SHP77 (cell line): ENCODE results near the gene INPP4B.
"Not testable (repeated sequence)": the region's sequence is repeated elsewhere in the genome, so short reads cannot be mapped to it uniquely, and the experiment has no call there.

Experiments used
- DNase-seq, 2 experiments: peaks; one replicate each; lab custom pipeline; 2025; lab: John Stamatoyannopoulos, UW

The INPP4B gene

DNA sequence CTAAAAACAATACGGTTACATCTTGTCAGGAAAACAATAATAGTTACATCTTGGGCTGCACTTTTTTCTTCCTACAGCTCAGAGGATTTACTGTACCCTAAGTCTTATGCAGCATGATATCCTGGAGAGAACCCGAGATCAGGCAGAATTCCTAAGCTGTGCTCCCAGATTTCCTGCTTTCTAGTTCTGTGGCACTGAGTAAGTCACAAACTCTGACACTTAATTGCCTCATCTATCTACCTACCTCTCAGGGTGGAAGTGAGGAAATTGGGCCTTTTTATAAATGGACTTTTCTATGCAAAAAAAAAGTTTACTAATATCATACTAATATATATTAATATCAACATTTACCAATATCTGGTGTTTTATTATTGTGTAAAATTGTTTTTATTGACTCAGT, 438.5 kb downstream of the INPP4B start:
- no peak for DNase-seq

DNA sequence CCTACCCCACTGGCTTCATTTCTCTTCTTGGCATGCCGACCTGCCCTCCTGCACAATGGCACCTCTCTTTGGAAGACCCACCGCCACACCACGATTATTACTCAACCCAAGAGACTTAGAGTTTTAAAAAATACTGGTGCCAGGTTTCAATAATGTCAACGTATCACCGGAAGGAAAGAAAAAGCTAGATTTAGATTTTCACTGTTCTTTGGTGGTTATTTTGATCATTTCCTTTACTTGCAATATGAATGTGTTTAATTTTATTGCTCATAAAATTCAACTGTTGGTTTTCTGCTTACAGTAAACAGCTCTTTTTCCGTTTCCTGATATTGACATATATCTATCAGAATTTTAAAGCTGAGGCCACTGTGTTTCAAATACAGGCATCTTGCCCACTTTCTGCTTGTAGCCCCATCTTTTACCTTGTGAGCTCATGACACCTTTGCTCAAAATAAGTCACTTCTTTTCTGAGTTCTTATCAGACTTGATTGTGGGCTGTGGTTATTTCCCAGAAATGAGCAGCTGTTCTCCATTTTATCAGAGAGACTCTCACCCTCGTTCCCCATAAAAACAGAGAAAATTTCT, 439.1 kb downstream of the INPP4B start:
- no peak for DNase-seq

DNA sequence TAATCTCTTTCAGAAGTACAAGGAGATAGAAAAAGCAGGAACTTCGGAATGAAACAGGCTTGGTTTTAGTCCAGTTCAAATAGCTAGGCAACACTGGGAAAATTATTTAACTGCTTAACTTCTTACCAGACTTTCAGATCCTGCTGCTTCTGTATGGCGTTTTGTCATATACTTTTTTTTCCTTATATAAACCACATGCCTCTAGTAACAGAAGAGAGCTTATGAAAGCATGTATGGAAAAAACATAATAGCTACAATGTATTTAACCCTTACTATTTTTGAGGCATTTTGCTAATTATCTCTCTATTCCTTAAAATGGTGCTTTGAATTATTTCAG, 439.6 kb downstream of the INPP4B start:
- no peak for DNase-seq

DNA sequence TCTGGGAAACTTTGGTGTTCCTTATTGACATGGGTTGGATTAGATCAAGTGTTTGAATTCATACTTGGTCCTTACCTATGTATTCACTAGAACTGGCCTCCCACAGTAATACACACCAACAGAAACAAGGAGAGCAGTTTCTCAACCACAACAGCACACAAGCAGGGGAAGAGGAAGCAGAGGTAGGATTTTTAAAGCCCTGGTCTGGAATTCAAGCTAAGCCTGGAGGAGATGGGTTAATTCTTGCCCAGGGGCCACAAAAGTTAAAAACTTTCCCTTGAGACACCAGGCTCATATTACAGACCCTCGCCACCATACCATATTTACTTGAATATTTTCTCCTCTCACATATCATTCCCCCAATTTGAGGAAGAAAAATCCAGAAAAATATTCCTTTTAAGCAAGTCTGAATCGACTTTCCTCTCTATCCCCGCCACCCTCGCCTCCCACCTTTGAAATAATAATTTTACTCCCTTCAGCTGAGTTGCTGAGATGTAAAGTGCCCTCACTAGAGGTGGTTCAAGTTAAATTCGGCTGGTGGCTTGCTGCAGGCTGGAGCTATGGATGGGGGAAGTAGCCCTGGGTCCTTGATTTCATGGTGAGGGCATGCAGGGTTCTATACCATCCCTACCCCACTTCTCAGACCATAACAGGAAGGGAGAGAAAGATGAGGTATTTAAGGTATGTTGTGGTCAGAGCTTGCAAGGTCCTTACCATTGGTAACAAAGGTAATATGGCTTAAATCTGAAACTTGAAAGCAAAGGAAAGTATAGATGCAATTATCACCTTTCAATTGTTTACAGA, 440.2 kb downstream of the INPP4B start:
- DNase-seq: no peak

DNA sequence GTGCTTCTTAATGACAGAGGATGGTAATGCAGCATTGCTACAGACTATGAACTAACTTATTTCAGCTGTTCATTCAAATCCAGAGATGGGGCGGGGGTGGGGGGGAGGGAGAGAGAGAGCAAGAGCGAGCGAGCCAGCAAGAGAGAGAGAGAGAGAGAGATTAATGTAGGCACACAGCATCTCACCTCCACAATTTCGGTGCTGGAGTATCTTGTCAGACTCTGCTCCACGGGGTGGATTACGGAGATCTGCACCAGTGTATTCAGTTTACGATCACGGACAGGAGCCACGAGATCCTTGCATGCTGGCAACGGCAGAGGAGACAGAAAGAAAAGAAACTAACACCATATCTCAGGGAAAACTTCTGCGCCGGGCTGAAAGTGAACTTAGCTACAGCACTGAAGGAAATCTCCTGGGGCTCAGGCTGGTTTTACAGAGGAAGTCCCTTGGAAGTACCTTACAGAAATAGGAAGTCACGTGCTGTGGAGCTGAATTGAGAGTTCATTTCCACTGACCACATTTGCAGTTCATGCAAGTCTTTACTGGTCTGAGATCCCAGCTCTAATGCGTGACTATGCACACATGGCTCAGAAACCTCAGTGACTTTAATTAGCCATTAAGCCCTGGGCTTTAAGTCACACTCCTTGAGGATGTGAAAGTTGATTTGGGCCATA, 440.9 kb downstream of the INPP4B start:
- DNase-seq: no peak

DNA sequence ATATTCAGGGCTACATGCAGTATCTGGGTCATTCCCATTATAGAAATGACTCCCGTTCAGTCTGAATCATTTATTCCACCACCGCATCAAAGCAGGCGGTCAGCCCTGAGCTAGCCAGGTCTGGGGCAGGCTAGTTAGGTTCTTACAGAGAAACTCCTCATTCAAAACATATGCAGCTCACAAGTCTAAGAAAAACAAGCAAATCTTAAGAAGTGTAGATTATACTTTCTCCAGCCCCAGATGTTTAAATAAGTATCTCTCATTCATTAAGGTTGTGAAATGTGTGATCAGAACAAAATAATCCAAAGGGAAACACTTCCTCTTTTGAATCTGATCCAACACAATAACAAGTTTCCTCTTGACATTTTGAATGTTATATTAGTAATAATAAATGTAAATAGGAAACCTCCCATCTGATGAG, 441.9 kb downstream of the INPP4B start:
- no peak for DNase-seq

DNA sequence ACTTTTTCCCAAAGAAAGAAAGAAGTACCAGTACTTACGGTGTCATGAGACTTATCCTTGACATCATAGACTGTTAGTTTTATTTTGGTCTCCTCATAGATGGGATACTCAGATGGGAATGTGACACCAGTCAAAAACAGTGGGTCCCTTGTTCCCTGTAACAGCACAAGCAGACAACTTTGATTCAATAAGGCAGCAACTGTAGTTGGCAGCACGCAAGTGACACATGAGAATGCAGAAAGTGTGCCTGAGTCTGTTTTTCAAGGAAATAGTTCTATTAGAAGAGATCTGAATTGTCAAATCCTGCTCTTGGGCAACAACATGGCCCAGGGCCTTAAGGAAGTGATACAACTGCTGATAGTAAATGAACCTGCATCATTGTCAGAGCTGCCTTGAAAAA, 443.2 kb downstream of the INPP4B start:
- DNase-seq: no peak

DNA sequence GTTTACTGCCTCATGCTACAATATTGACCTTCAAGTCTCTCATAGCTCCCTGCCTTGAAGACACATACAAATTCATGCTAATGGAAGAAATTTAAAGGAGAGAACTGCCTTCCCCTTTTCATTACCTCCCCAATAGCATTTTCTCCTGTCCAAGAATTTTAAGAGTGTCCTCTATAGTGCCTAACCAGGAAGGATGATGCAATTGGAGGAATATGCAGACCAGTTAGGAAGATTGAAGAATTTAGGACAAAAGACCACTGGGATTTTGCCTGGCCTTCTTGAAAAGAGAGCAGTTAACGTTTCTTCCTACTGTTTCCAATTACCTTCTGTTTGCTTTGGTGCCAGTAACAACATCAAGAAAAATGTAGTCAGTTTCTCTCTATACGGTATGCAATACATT, 443.9 kb downstream of the INPP4B start:
- no peak for DNase-seq

DNA sequence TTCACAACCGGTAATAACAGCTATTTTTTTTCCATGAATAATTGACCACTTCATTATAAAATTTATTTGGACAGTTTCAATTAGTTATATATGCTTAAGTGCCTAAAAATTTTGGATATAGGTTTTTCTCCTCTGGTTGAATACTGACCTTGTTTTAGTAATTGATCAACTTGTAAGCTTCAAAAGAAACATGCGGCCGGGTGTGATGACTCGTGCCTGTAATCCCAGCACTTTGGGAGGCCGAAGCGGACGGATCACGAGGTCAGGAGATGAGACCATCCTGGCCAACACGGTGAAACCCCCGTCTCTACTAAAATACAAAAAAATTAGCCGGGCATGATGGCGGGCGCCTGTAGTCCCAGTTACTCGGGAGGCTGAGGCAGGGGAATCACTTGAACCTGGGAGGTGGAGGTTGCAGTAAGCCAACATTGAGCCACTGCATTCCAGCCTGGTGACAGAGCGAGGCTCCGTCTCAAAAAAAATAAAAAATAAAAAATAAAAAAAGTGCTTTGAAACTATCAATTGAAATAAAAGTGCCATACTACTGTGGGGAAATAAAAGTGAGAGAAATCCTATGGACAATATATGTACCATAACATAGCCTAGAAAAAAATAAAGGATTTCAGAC, 448.6 kb downstream of the INPP4B start:
- DNase-seq: not testable (repeated sequence)

DNA sequence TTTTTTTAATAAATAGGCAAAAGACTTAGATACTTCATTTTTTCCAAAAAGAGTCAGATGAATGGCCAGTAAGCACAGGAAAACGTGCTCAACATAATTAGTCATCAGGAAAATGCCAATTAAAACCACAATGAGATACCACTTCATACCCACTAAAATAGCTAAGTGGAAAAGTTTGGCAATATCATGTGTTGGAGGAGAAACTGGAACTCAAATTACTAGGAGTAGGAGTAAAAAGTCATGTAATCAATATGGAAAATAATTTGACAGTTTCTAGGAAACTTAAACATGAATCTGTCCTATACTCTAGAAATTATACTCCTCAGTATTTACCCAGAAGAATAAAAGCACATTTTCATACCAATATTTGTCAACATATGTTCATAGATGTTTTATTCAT, 449.8 kb downstream of the INPP4B start:
- no peak for DNase-seq

DNA sequence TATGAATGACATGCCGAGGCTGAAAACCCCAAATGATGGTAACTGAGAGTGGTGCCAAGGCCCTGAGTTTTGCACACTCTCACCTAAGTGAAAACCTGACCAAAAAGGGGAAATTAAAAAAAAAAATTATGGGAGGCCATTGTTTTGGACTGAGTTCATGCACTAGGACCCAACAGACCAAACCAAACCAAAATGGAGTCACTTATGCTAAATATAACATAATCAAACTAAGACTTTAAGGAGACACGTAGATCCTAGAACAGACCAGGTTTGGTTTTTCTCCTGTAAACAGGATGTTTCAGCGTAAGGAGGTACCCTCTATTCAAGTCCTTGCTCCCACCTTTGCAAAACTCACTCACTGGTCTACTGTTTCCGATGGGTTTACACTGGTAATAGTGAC, 453.0 kb downstream of the INPP4B start:
- no peak for DNase-seq

DNA sequence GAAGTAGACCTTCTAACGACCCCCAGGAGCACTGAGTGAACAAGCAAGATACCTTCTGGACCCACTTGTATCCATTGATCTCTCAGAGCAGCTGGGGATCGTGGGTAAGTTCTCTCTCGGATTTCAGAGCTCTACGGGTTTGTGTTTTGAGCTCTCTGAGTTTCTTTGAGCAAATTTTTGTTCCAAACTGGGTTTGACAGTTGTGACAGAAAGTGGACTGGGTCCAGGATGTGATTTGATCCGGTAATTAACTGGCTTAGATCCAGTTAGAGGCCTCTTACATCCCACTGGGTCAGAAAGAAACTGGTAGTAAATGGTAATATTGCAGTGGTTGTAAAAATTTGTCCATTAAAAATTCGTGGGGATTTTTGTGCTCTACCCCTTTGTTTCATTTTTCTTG, 459.2 kb downstream of the INPP4B start:
- DNase-seq: no peak

DNA sequence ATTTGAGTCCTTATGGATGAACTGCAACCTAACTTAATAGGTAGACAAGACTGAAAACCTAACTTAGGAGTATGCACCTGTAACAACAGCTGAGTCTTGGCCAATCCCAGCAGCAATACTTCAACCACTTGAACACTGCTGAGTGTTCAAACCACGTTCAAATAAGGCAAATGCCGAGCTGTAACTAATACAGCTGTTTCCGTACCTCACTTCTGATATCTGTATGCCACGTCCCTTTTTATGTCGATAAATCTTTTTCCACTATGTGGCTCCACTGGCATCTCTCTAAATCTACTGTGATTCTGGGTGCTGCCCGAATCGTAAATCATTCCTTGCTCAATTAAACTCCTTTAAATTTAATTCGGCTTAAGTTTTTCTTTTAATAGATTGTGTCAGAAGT, 459.7 kb downstream of the INPP4B start:
- DNase-seq: no peak

DNA sequence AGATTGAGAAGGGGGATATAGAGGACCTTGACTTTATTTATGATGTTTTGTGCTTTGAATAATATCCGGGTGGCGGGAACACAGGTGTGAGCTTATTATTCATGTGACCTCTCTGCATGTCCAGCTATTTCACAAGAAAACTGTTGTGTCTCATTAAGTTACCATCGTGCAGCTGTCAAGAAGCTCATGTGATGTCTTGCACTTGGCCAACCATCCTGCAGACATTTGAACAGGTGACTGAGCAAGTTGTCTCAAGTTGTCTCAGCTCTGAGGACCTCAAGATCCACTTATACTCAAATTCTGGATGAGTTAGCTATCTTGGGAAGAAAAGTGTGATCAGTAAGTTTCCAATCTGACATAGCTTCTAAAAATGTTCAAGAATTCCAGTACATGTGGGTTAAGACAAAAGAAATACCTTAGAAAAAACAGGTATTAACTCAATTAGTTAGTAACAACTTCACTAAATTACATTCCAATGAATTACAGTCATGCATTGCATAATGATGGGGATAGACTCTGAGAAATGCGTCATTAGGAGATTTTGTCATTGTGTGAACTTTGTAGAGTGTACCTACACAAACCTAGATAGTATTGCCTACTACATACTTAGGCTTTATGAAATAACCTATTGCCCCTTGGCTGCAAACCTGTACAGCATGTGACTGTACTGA, 462.2 kb downstream of the INPP4B start:
- no peak for DNase-seq

DNA sequence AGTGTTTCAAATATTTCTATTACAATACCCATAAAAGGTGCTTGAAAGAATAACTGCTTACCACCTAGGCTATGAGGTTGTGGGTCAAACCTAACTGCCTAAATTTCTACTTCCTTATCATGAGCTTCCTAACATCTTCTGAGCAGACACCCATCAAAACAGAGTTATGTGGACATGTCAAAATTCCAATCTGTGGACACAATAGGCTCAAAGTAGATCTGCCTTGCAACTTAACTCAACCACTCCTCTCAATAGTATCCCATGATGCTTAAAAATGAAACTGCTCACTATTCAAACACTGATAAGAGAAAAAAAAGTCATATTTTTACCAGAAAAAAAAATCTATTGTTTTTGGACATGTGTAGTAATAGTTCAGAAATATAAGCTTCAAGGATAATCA, 462.7 kb downstream of the INPP4B start:
- no peak for DNase-seq

DNA sequence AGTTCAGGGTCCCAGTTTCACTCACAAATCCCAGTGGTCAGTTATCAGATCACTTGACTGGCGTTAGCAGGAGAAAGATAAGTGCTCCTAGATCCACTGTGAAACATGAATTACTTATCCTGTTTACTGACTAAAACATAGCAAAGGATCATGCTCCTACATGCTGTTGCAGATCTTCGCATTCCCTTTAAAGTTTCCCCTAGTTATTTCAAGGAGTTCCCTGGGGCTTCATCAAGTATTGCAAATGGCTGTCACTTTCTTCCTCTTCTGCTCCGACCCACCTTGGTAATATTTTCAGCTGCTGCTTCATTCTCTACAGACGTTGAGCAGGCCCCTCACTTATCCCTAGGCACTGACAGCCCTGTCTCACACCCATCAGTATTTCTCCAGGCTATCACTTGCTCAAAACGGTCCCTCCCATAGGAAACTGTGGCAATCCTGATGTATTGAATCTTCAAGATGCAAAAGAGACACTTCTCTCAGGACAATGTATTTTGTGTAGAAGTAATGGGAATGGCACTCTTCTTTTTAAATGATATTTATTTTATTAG, 466.0 kb downstream of the INPP4B start:
- no peak for DNase-seq

DNA sequence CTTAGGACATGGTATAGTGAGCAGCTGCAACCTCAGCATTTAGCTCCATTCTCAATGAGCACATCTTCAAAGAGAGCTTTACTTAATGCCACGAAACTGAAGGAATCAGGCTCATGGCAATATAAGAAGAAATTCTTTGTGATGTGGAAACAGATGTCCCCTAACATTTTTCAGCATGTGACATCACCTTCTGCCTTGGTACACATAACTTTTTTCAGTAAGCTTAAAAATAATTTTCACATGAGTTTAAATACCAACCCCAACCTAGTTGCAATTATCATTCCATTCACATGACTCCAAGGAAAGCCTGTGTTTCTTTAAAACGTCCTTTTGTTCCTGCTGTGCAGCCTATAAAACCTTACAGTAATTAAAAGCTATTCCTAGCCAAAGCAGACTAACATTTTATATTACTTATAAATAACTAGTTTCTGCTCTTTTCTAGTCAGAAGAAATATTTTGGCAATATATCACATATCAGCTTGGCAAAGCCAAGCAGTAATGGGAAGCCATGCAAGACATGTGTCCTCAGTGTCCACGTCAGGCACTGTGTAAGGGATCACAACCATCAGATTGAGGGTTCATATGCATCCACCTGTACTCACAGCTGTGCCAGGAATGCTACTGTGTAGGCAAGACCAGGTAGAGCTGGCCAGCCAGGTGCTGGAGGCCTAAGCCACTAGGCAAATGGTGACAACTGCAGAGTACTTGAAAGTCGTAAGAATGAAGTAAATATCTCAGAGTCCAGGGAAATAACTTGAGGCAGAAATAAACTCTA, 466.6 kb downstream of the INPP4B start:
- DNase-seq: no peak

DNA sequence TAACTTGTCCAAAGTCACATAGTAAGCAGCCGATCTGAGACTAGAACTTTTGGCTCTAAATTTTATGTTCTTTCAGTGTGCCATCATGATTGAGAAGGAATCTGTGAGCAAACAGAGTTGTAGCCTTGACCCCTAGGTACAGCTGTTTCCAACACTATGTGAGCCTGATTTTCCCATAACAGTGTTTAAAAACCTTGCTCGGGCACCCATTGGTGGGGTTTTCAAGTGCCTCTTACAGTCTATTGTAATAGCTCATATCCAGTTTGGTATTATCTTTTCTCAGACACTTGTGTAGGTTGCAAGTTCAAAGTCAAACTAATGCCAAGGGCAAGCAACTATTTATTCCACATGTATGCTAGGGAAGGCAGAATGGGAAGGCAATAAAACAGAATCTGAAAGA, 467.9 kb downstream of the INPP4B start:
- DNase-seq: no peak

DNA sequence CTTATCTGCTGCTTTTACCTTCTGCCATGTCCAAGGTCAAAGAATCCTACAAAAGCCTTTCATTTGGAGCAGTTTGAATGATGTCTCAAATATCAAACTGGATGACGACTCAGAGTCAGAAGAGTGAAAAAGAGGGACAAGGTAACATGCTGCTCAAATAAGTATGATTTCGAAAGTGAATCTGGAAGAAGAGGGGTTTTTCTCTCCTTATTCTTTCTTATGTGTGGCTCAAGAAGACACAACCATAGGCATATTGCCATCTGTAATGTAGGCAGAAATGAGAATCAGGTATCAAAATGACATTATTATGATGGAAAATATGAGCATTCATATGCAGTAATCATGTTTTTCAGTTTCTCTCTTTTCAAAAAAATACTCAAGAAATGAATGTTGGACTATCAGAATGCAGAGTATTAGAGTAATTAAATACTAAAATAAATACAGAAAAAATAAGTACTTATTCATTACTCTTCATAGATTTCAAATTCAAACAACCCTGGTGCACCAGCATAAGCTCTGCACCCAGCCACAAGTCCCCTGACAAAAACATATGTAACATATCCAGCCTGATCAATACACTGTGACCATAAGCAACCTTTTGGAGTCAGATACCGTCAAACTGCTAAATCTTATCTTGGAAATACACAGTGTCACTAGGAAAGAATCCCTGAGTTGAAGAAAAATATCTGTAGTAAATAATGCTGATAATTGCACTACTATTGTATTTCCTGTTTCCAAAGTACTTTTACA, 468.6 kb downstream of the INPP4B start:
- DNase-seq: no peak

DNA sequence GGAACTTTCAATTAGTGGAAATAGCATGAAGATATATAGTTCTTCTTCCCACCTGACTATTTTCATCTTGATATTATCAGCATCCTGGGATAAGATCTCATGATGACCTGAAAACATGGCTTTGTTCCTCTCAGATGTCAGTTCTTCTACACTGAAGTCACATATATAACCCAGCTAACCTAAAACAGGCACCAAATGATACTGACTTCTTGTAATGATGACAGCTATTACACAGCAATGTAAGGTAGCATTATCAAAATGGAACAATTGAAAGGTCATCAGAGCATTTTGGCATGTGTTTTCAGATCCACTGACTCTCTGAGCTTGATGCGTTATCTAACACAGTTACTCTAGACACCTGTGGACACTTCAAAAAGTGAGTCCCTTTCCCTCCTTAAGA, 469.9 kb downstream of the INPP4B start:
- DNase-seq: no peak

DNA sequence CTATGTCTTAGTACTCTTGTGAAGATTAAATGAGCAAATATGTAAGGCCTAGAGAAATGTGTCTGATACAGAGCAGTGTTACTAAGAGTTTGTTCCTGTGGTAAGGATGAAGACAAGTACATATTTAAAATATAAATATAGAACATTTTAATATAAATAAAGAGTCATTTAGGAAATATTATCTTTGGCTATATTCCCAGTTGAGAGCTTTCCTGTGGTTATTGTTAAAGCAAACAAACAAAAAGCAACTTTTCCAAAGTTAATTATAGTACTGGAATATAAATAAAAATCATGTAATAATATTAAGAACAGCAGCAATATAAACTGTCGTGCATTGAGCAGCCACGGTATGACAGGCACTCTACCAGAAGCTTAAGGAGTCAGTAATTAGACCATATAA, 472.5 kb downstream of the INPP4B start:
- no peak for DNase-seq
